Testis (tissue), 3 donors: ENCODE measurements around the gene CDH22. TPM values are rescaled to one million over a fixed set of nuclear protein-coding genes. Genes with fewer than 3 reads are reported as not detected.

Experiments
- DNase-seq: peaks from one replicate; pipeline ENCODE4 v3.0.0-alpha.2; 2019
- H3K27ac ChIP-seq, 2 donors: fragments of 200-600 bp; sonication (generic); one replicate each; pipeline ENCODE4 v1.5.1; 2019
- H3K27me3 ChIP-seq: fragments of 200-600 bp; sonication (generic); one replicate; pipeline ENCODE4 v1.5.1; 2019
- H3K36me3 ChIP-seq: fragments of 200-600 bp; sonication (generic); one replicate; pipeline ENCODE4 v1.5.1; 2017; ENCODE audit warnings: low read depth; ENCODE audit errors: missing control alignments
- H3K4me1 ChIP-seq: fragments of 200-600 bp; sonication (generic); one replicate; pipeline ENCODE4 v1.5.1; 2019
- H3K4me3 ChIP-seq, 2 donors: fragments of 200-600 bp; sonication (generic); one replicate each; pipeline ENCODE4 v1.5.1; 2017 to 2019
- H3K9me3 ChIP-seq: fragments of 200-600 bp; sonication (generic); one replicate; pipeline ENCODE4 v1.5.1; 2017
- CTCF ChIP-seq, 3 experiments: fragments of 450-650 bp in 2 of 3; fragments of 200-600 bp in 1 of 3; sonication (generic) in 1 of 3; IDR thresholded peaks; one replicate each; pipeline ENCODE4 v1.5.1; 2016 to 2019; ENCODE audit warnings: antibody characterized with exemption in 3 of 3, mild to moderate bottlenecking in 2 of 3, moderate library complexity in 1 of 3
- POLR2A ChIP-seq: fragments of 450-650 bp; IDR thresholded peaks from one replicate; pipeline ENCODE4 v1.6.1; 2017; ENCODE audit warnings: antibody characterized with exemption, mild to moderate bottlenecking, moderate library complexity
- WGBS, 2 donors: methylation state at CpG; one replicate each; pipeline ENCODE4 v1.1.5; 2018; 5-methylcytosine and 5-hydroxymethylcytosine counted together
- intact Hi-C: fragments of 100-400 bp; cut with DNase I; formaldehyde crosslinking; loops from one replicate; pipeline ENCODE4 v1.15.1; 2023; ENCODE audit warnings: low total_unique reads
- polyA plus RNA-seq: library from polyadenylated mRNA; stranded (reverse); fragments of 350-450 nt; fragmentation: Illumina TruSeq; extraction: RNeasy Lipid Tissue Mini Kit (QIAGEN cat#74804); gene quantifications from one replicate; pipeline ENCODE4 v1.2.3, GENCODE V29; 2014; ENCODE audit warnings: low read depth, low replicate concordance; ENCODE audit not compliant: insufficient read depth
- total RNA-seq, 2 donors: library from RNA; depleted of rRNA; stranded (reverse); fragments of >200 nt; gene quantifications; one replicate each; pipeline ENCODE4 v1.2.3, GENCODE V29; 2016

The CDH22 gene
- total and polyA plus RNA-seq, 3 donors from 2014 or later: 1.8 to 2.6 (median 2.6) TPM

- H3K4me3 ChIP-seq: peak overlapping the region; percentile 43 to 53
- no peaks in the 10 kb centered on the region for H3K9me3 ChIP-seq
- H3K27ac ChIP-seq: no peak overlapping the region
- DNase-seq: peak; percentile 48
- no peaks in the 10 kb centered on the region for H3K27me3 ChIP-seq
- intact Hi-C loops: loop anchor here (10.0 kb wide), 1 partner anchor 173 kb away; no protein-coding TSS in a partner anchor
- TF ChIP-seq CTCF (IDR thresholded peaks at IDR 0.05) (peak; percentile 62 to 67 (median 63)), POLR2A (no peak)
- no peaks in the 10 kb centered on the region for H3K36me3 ChIP-seq
- 0 to 5% methylated on average over 6 to 88 of the region's 90 CpGs for WGBS, 2 donors
- H3K4me1 ChIP-seq: peaks cover under 1% of the 10 kb centered on the region
Observed at GRCh38 chr20:46307139-46307998, 929 bp downstream of the CDH22 start.

- H3K27me3 ChIP-seq: no peaks in the 10 kb centered on the region
Observed at GRCh38 chr20:46306743-46307138, 1.6 kb downstream of the CDH22 start.

GRCh38 chr20:46305973-46306360 lies 2.3 kb downstream of the CDH22 start:
- no peak for TF ChIP-seq POLR2A
- no peak for TF ChIP-seq CTCF (IDR thresholded peaks at IDR 0.05)
- Histone ChIP-seq H3K27ac (no peak overlapping the region), H3K27me3 (no peaks in the 10 kb centered on the region), H3K9me3 (no peaks in the 10 kb centered on the region), H3K4me3 (no peak overlapping the region), H3K4me1 (no peaks in the 10 kb centered on the region), H3K36me3 (no peaks in the 10 kb centered on the region)
- intact Hi-C loops: loop anchor here (10.0 kb wide), 1 partner anchor 171 kb away; no protein-coding TSS in a partner anchor
- no peak for DNase-seq
- WGBS, 2 donors: 87% methylated on average over 8 to 9 of the region's 9 CpGs

More at GRCh38 chr20:46306743-46307138, 1.6 kb downstream of the CDH22 start:
- 26 to 34% methylated on average over 10 of the region's 10 CpGs for WGBS, 2 donors
- Histone ChIP-seq H3K4me3 (peak overlapping the region in 1 of 2 donors; percentile 53), H3K36me3 (no peaks in the 10 kb centered on the region), H3K4me1 (no peaks in the 10 kb centered on the region), H3K9me3 (no peaks in the 10 kb centered on the region), H3K27ac (no peak overlapping the region)
- intact Hi-C loops: loop anchor here (10.0 kb wide), 1 partner anchor 172 kb away; no protein-coding TSS in a partner anchor
- no peak for TF ChIP-seq POLR2A
- no peak for TF ChIP-seq CTCF (IDR thresholded peaks at IDR 0.05)
- no peak for DNase-seq

- Histone ChIP-seq H3K4me1 (no peaks in the 10 kb centered on the region), H3K36me3 (no peaks in the 10 kb centered on the region), H3K27me3 (no peaks in the 10 kb centered on the region), H3K27ac (no peak overlapping the region), H3K4me3 (no peak overlapping the region), H3K9me3 (no peaks in the 10 kb centered on the region)
- intact Hi-C loops: loop anchor here (10.0 kb wide), 1 partner anchor 171 kb away; no protein-coding TSS in a partner anchor
- DNase-seq: no peak
- 55 to 57% methylated on average over 8 to 12 of the region's 12 CpGs for WGBS, 2 donors
- no peak for TF ChIP-seq CTCF (IDR thresholded peaks at IDR 0.05)
- TF ChIP-seq POLR2A: no peak
Observed at GRCh38 chr20:46305331-46305972, 2.8 kb downstream of the CDH22 start.
